22Rv1 (cell line): Measurements from ENCODE around the gene BST1.

ENCODE experiments used
- ZFX ChIP-seq: fragments of 450-650 bp; IDR thresholded peaks from 2 replicates; pipeline ENCODE4 v1.6.1; 2017; ENCODE audit warnings: antibody characterized with exemption, borderline replicate concordance
- TF ChIP-seq, protein P1 (sequence below): fragments of 450-650 bp; IDR thresholded peaks from 2 replicates; pipeline ENCODE4 v1.5.1; 2017; ENCODE audit warnings: mild to moderate bottlenecking

DNA sequence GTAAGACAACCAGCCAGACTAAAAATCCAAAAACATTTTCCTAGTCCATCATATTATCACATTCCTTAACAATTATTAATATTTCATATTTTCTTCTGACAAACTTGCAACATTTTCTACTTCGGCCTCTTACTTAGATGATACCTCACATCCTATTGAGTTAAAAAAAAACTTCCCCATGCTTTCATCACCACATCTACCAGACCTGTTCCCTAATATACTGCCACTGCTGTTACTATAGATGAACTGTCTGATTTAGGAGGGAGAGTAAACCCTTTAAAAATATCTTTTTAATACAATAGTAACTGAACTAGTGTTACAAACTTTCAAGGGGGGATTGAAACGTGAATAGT lies 19.7 kb upstream of the BST1 start:
- TF ChIP-seq, protein P1, sequence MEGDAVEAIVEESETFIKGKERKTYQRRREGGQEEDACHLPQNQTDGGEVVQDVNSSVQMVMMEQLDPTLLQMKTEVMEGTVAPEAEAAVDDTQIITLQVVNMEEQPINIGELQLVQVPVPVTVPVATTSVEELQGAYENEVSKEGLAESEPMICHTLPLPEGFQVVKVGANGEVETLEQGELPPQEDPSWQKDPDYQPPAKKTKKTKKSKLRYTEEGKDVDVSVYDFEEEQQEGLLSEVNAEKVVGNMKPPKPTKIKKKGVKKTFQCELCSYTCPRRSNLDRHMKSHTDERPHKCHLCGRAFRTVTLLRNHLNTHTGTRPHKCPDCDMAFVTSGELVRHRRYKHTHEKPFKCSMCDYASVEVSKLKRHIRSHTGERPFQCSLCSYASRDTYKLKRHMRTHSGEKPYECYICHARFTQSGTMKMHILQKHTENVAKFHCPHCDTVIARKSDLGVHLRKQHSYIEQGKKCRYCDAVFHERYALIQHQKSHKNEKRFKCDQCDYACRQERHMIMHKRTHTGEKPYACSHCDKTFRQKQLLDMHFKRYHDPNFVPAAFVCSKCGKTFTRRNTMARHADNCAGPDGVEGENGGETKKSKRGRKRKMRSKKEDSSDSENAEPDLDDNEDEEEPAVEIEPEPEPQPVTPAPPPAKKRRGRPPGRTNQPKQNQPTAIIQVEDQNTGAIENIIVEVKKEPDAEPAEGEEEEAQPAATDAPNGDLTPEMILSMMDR, result no peak
- no peak for TF ChIP-seq ZFX
